ENCODE data around the gene LRRC8E.
"Not testable (repeated sequence)": the region's sequence is repeated elsewhere in the genome, so short reads cannot be mapped to it uniquely, and the experiment has no call there.

LRRC8E gene

GRCh38 chr19:7915250-7916102 lies 27.2 kb downstream of the LRRC8E start:
- DNase-seq (ENCODE audit: low read depth) = no peak
- TF ChIP-seq CTCF (conservative IDR thresholded peaks at IDR 0.05; ENCODE audit: low read depth, low read length) = no peak
- peak overlapping the region; percentile 4 for H3K4me3 ChIP-seq (ENCODE audit: low read length)

- no peak for TF ChIP-seq CTCF (conservative IDR thresholded peaks at IDR 0.05; ENCODE audit: low read depth, low read length)
- no peak for DNase-seq (ENCODE audit: low read depth)
- peak overlapping the region; percentile 4 for H3K4me3 ChIP-seq (ENCODE audit: low read length)
These were observed 28.0 kb downstream of the LRRC8E start for GRCh38 chr19:7916103-7916954.

DNA sequence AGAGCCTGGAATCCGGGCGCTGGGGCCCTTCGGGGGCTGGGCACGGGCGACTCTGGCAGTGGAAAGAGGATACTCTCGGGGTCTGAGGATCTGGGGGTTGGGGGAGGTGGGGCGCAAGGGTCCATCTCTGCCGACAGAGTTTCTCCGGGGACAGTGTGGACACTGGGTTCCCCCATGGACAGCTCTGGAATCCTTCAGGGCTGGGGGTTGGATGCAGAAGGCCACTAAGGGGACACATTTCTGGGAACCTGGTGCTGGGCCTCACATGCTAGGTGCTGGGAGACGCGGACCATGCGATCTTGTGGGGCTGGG lies 28.6 kb downstream of the LRRC8E start:
- no peak for DNase-seq (ENCODE audit: low read depth)
- H3K4me3 ChIP-seq (ENCODE audit: low read length) = peak overlapping the region; percentile 14
- TF ChIP-seq CTCF (conservative IDR thresholded peaks at IDR 0.05; ENCODE audit: low read depth, low read length) = no peak

GRCh38 chr19:7917267-7918061 lies 29.2 kb downstream of the LRRC8E start:
- TF ChIP-seq CTCF (conservative IDR thresholded peaks at IDR 0.05; ENCODE audit: low read depth, low read length) = peak; percentile 64
- H3K4me3 ChIP-seq (ENCODE audit: low read length) = peak overlapping the region; percentile 14
- no peak for DNase-seq (ENCODE audit: low read depth)

DNA sequence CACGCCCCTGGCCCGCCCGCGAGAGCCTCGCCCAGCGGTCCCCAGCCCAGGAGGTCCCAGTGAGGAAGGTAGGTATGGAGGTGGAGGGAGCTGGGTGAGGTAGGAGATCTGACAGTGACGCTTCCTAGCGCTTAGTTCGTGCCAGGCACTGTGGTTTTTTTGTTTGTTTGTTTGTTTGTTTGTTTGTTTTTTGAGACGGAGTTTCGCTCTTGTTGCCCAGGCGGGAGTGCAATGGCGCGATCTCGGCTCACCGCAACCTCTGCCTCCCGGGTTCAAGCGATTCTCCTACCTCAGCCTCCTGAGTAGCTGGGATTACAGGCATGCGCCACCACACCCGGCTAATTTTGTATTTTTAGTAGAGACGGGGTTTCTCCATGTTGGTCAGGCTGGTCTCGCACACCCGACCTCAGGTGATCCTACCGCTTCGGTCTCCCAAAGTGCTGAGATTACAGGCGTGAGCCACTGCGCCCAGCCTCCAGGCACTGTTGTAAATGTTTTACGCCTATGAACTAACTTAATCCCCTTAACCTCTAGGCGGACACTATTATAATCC lies 29.8 kb downstream of the LRRC8E start:
- H3K4me3 ChIP-seq (ENCODE audit: low read length); DNase-seq (ENCODE audit: low read depth): not testable (repeated sequence)

- no peak for TF ChIP-seq CTCF (conservative IDR thresholded peaks at IDR 0.05; ENCODE audit: low read depth, low read length)
- H3K4me3 ChIP-seq (ENCODE audit: low read length) = no peak overlapping the region
- no peak for DNase-seq (ENCODE audit: low read depth)
These were observed 30.5 kb downstream of the LRRC8E start for GRCh38 chr19:7918615-7919421.

All from retinal pigment epithelial cell (primary cell).